Measurements from ENCODE around the gene CKAP5. TPM values are rescaled to one million over a fixed set of nuclear protein-coding genes. Genes with fewer than 3 reads are reported as not detected.

The CKAP5 gene
- total and polyA plus RNA-seq, 12 donors: 9.6 to 114 (median 80.1) TPM

DNA sequence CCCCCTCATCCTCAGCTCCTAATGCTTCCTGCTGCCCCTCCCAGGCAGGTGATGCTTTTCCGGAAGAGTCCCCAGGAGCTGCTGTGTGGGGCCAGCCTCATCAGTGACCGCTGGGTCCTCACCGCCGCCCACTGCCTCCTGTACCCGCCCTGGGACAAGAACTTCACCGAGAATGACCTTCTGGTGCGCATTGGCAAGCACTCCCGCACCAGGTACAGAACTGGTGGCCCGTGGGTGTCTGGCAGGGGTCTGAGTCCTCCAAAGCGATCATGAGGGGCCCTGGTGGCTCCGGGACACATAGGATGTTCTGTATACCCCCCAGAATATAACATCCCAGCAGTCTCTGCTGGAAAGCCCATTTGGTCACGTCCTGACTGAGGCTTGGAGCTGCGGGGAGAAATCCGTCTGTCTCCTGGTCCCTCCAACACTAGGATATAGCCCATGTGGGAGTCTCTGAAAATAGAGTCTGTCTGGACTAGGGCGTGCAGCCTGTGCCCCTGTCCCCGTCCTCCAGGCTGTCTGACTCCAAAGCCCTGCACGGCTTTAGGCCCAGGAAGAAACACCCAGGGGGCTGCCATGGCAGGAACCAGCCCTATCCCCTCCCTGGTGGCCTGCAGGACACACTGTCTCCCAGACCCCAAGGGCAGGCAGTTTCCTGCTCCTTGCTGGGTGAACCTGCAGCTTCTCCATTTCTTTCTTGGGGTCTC lies 118.0 kb downstream of the CKAP5 start:
- Histone ChIP-seq H3K27me3 (no peaks in the 10 kb centered on the region), H3K4me3 (no peak overlapping the region), H3K4me1 (no peaks in the 10 kb centered on the region), H3K36me3 (no peaks in the 10 kb centered on the region), H3K9me3 (no peaks in the 10 kb centered on the region), H3K27ac (no peak overlapping the region)
- ATAC-seq: no peak
- TF ChIP-seq CTCF (IDR thresholded peaks at IDR 0.05): no peak
- DNase-seq: no peak
- intact Hi-C loops (cut with DNase I): no loop called here
- 85 to 88% methylated on average over 17 of the region's 17 CpGs for WGBS, 2 donors

- Histone ChIP-seq H3K27ac (no peak overlapping the region), H3K27me3 (no peaks in the 10 kb centered on the region), H3K9me3 (no peaks in the 10 kb centered on the region), H3K36me3 (no peaks in the 10 kb centered on the region), H3K4me1 (no peaks in the 10 kb centered on the region), H3K4me3 (no peak overlapping the region)
- 91 to 94% methylated on average over 26 of the region's 26 CpGs for WGBS, 2 donors
- intact Hi-C loops (cut with DNase I): no loop called here
- ATAC-seq: no peak
- TF ChIP-seq CTCF (IDR thresholded peaks at IDR 0.05): no peak
- no peak for DNase-seq
Observed at GRCh38 chr11:46726206-46726862, 119.7 kb downstream of the CKAP5 start.

DNA sequence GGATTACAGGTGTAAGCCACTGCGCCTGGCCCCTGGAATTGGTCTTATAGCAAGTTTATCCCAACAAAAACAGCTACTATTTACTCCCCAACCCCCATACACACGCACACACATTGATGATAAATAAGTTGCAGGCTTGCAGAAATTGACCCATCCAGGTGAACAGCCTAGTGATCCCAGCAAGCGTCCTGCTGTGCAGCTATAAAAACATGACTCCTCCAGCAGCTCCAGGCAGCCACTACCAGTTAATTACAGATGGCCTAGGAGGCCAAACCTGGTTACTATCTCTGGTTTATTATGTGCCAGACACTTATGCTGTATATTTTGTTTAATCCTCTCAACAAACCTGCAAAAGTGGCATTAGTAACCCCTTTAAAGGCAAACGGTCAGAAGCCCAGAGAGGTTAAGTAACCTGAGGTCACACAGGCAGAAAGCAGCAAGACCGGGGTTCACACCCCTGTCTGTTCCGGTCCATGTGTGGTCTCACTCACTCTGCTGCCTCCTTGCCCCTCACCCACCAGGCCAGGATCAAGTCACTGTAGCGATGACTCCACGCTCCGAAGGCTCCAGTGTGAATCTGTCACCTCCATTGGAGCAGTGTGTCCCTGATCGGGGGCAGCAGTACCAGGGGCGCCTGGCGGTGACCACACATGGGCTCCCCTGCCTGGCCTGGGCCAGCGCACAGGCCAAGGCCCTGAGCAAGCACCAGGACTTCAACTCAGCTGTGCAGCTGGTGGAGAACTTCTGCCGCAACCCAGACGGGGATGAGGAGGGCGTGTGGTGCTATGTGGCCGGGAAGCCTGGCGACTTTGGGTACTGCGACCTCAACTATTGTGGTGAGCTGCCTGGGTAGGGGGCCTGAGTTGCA lies 120.5 kb downstream of the CKAP5 start:
- no peaks in the 10 kb centered on the region for H3K4me1 ChIP-seq
- H3K36me3 ChIP-seq: no peaks in the 10 kb centered on the region
- no peak for TF ChIP-seq CTCF (IDR thresholded peaks at IDR 0.05)
- H3K4me3 ChIP-seq: no peak overlapping the region
- intact Hi-C loops (cut with DNase I): no loop called here
- 92 to 94% methylated on average over 19 of the region's 19 CpGs for WGBS, 2 donors
- ATAC-seq: no peak
- no peaks in the 10 kb centered on the region for H3K27me3 ChIP-seq
- H3K9me3 ChIP-seq: no peaks in the 10 kb centered on the region
- DNase-seq: no peak
- H3K27ac ChIP-seq: no peak overlapping the region

- intact Hi-C loops (cut with DNase I): no loop called here
- H3K4me1 ChIP-seq: no peaks in the 10 kb centered on the region
- 59 to 62% methylated on average over 8 of the region's 8 CpGs for WGBS, 2 donors
Observed at GRCh38 chr11:46724088-46724487, 122.0 kb downstream of the CKAP5 start.

More at GRCh38 chr11:46724088-46724487, 122.0 kb downstream of the CKAP5 start:
- Histone ChIP-seq H3K27me3 (no peaks in the 10 kb centered on the region), H3K9me3 (no peaks in the 10 kb centered on the region), H3K27ac (no peak overlapping the region), H3K36me3 (no peaks in the 10 kb centered on the region), H3K4me3 (no peak overlapping the region)
- no peak for TF ChIP-seq CTCF (IDR thresholded peaks at IDR 0.05)
- DNase-seq (no peak), ATAC-seq (no peak)
